Measurements from ENCODE around the gene SUMO3. TPM values are rescaled to one million over a fixed set of nuclear protein-coding genes. Genes with fewer than 3 reads are reported as not detected.

Gene SUMO3
- total RNA-seq, 1 donor from 2014 or later = 49.4 TPM

- DNase-seq (ENCODE audit: low spot score) = peak; percentile 17
These were observed 56.7 kb downstream of the SUMO3 start for GRCh38 chr21:44761011-44761729.

GRCh38 chr21:44760376-44760775 is 57.5 kb downstream of the SUMO3 start:
- no peak for DNase-seq (ENCODE audit: low spot score)

- no peak for DNase-seq (ENCODE audit: low spot score)
These were observed 58.1 kb downstream of the SUMO3 start for GRCh38 chr21:44759628-44760285.

GRCh38 chr21:44758781-44759627 is 58.9 kb downstream of the SUMO3 start:
- DNase-seq (ENCODE audit: low spot score) = no peak

- DNase-seq (ENCODE audit: low spot score) = no peak
These were observed 59.7 kb downstream of the SUMO3 start for GRCh38 chr21:44758141-44758561.

- DNase-seq (ENCODE audit: low spot score) = no peak
These were observed 60.1 kb downstream of the SUMO3 start for GRCh38 chr21:44757731-44758130.

GRCh38 chr21:44756423-44757185 is 61.3 kb downstream of the SUMO3 start:
- no peak for DNase-seq (ENCODE audit: low spot score)

Other genes starting within 250 kb of the SUMO3 start
- 4.8 TPM for gene KRTAP10-4, start 244.3 kb downstream of the SUMO3 start, total RNA-seq (ENCODE audit: insufficient read depth, low replicate concordance)
- not detected for gene KRTAP10-5, start 237.5 kb downstream of the SUMO3 start, total RNA-seq (ENCODE audit: insufficient read depth, low replicate concordance)
- not detected for gene KRTAP10-6, start 225.6 kb downstream of the SUMO3 start, total RNA-seq (ENCODE audit: insufficient read depth, low replicate concordance)
- gene KRTAP10-7, start 217.5 kb downstream of the SUMO3 start, total RNA-seq (ENCODE audit: insufficient read depth, low replicate concordance) = not detected
- gene KRTAP10-8, start 206.0 kb downstream of the SUMO3 start, total RNA-seq (ENCODE audit: insufficient read depth, low replicate concordance) = 0.72 TPM
- not detected for gene KRTAP10-9, start 191.0 kb downstream of the SUMO3 start, total RNA-seq (ENCODE audit: insufficient read depth, low replicate concordance)
- gene KRTAP10-10, start 180.7 kb downstream of the SUMO3 start, total RNA-seq (ENCODE audit: insufficient read depth, low replicate concordance) = not detected
- not detected for gene KRTAP10-11, start 171.6 kb downstream of the SUMO3 start, total RNA-seq (ENCODE audit: insufficient read depth, low replicate concordance)
- gene KRTAP12-4, start 163.4 kb downstream of the SUMO3 start, total RNA-seq (ENCODE audit: insufficient read depth, low replicate concordance) = not detected
- not detected for gene KRTAP12-3, start 160.1 kb downstream of the SUMO3 start, total RNA-seq (ENCODE audit: insufficient read depth, low replicate concordance)
- not detected for gene KRTAP12-2, start 151.1 kb downstream of the SUMO3 start, total RNA-seq (ENCODE audit: insufficient read depth, low replicate concordance)
- not detected for gene KRTAP12-1, start 135.9 kb downstream of the SUMO3 start, total RNA-seq (ENCODE audit: insufficient read depth, low replicate concordance)
- 4.1 TPM for gene KRTAP10-12, start 120.9 kb downstream of the SUMO3 start, total RNA-seq (ENCODE audit: insufficient read depth, low replicate concordance)
- gene TSPEAR, start 106.5 kb downstream of the SUMO3 start, total RNA-seq (ENCODE audit: insufficient read depth, low replicate concordance) = not detected
- 92.2 TPM for gene UBE2G2, start 16.2 kb downstream of the SUMO3 start, total RNA-seq (ENCODE audit: insufficient read depth, low replicate concordance)
- gene PTTG1IP, start 55.6 kb upstream of the SUMO3 start, total RNA-seq (ENCODE audit: insufficient read depth, low replicate concordance) = 347 TPM
- 56.8 TPM for gene ITGB2, start 102.8 kb upstream of the SUMO3 start, total RNA-seq (ENCODE audit: insufficient read depth, low replicate concordance)
- gene SLX9, start 122.0 kb upstream of the SUMO3 start, total RNA-seq (ENCODE audit: insufficient read depth, low replicate concordance) = 32.0 TPM

All from umbilical cord (tissue), 2 donors.